HG03571 (cell line): ENCODE data around the gene EXT2.

Experiments used
- ATAC-seq: cut with Tn5 transposase; IDR thresholded peaks from one replicate; pipeline ENCODE4 v1.9.1; 2021; ENCODE audit not compliant: unreplicated experiment

EXT2 gene

GRCh38 chr11:44130751-44131150 is 35.3 kb downstream of the EXT2 start:
- ATAC-seq = no peak

GRCh38 chr11:44133335-44133946 is 38.0 kb downstream of the EXT2 start:
- ATAC-seq = no peak

- no peak for ATAC-seq
Observed at GRCh38 chr11:44134625-44135024, 39.1 kb downstream of the EXT2 start.

- no peak for ATAC-seq
Observed at GRCh38 chr11:44136176-44136945, 40.9 kb downstream of the EXT2 start.

- no peak for ATAC-seq
Observed at GRCh38 chr11:44137057-44137456, 41.6 kb downstream of the EXT2 start.

GRCh38 chr11:44138286-44138685 is 42.8 kb downstream of the EXT2 start:
- no peak for ATAC-seq

GRCh38 chr11:44138980-44139379 is 43.5 kb downstream of the EXT2 start:
- ATAC-seq = no peak

GRCh38 chr11:44139565-44140330 is 44.3 kb downstream of the EXT2 start:
- no peak for ATAC-seq

- ATAC-seq = no peak
Observed at GRCh38 chr11:44140372-44140771, 44.9 kb downstream of the EXT2 start.

- no peak for ATAC-seq
Observed at GRCh38 chr11:44140805-44141204, 45.3 kb downstream of the EXT2 start.

GRCh38 chr11:44143987-44144909 is 48.8 kb downstream of the EXT2 start:
- ATAC-seq = no peak

- no peak for ATAC-seq
Observed at GRCh38 chr11:44145011-44145775, 49.7 kb downstream of the EXT2 start.

GRCh38 chr11:44146931-44147330 is 51.5 kb downstream of the EXT2 start:
- ATAC-seq = no peak

GRCh38 chr11:44147751-44148150 is 52.3 kb downstream of the EXT2 start:
- ATAC-seq = no peak

- ATAC-seq = no peak
Observed at GRCh38 chr11:44149651-44150050, 54.2 kb downstream of the EXT2 start.

GRCh38 chr11:44150401-44150800 is 54.9 kb downstream of the EXT2 start:
- no peak for ATAC-seq

- ATAC-seq = no peak
Observed at GRCh38 chr11:44157019-44157418, 61.5 kb downstream of the EXT2 start.

- no peak for ATAC-seq
Observed at GRCh38 chr11:44158384-44158783, 62.9 kb downstream of the EXT2 start.

- no peak for ATAC-seq
Observed at GRCh38 chr11:44159848-44160721, 64.6 kb downstream of the EXT2 start.
